T-helper 22 cell (primary cell): ENCODE data around the gene CPNE8.

ENCODE experiments used
- DNase-seq: peaks from one replicate; pipeline ENCODE4 v3.0.0-alpha.2; 2020; ENCODE audit warnings: low read depth

The CPNE8 gene

GRCh38 chr12:38633511-38633910 is 271.9 kb downstream of the CPNE8 start:
- no peak for DNase-seq

GRCh38 chr12:38629064-38629463 is 276.3 kb downstream of the CPNE8 start:
- DNase-seq, result no peak

- no peak for DNase-seq
Measured at GRCh38 chr12:38628288-38628687, 277.1 kb downstream of the CPNE8 start.

GRCh38 chr12:38625306-38625705 is 280.1 kb downstream of the CPNE8 start:
- DNase-seq, result no peak

GRCh38 chr12:38614171-38614570 is 291.2 kb downstream of the CPNE8 start:
- no peak for DNase-seq

GRCh38 chr12:38610808-38611350 is 294.5 kb downstream of the CPNE8 start:
- DNase-seq, result no peak

- DNase-seq, result no peak
Measured at GRCh38 chr12:38607295-38607694, 298.1 kb downstream of the CPNE8 start.
